Body of pancreas (tissue), 4 donors: ENCODE data around the gene FGR. TPM values are rescaled to one million over a fixed set of nuclear protein-coding genes. Genes with fewer than 3 reads are reported as not detected.

Experiments used
- ATAC-seq: fragments of 150-250 bp; one replicate; pipeline ENCODE4 v1.9.1; 2016
- DNase-seq, 4 donors: peaks; one replicate each; pipeline ENCODE4 v3.0.0-alpha.2; 2019
- H3K27ac ChIP-seq, 4 donors: fragments of 200-600 bp; sonication (generic); 1 replicate in 3 of 4; 2 replicates in 1 of 4; pipeline versions ENCODE4 v1.5.1 to v1.6.1; 2016 to 2019; ENCODE audit warnings: mild to moderate bottlenecking in 1 of 4, mixed read lengths in 1 of 4, moderate library complexity in 1 of 4
- H3K27me3 ChIP-seq, 2 donors: fragments of 200-600 bp; sonication (generic); one replicate each; pipeline ENCODE4 v1.6.0; 2016; ENCODE audit warnings: mild to moderate bottlenecking in 1 of 2
- H3K36me3 ChIP-seq, 2 donors: fragments of 200-600 bp; sonication (generic); replicated peaks in 1 of 2; 2 replicates each; pipeline ENCODE4 v1.5.1; 2016; ENCODE audit warnings: low read depth in 2 of 2; ENCODE audit not compliant: insufficient read depth in 1 of 2
- H3K4me1 ChIP-seq: fragments of 200-600 bp; sonication (generic); one replicate; pipeline ENCODE4 v1.6.0; 2016
- H3K4me3 ChIP-seq, 2 donors: fragments of 200-600 bp; sonication (generic); 1 replicate in 1 of 2; 2 replicates in 1 of 2; pipeline ENCODE4 v1.5.1; 2016 to 2019
- H3K9me3 ChIP-seq, 3 donors: fragments of 200-600 bp; sonication (generic); 1 replicate in 2 of 3; 2 replicates in 1 of 3; pipeline ENCODE4 v1.5.1; 2016
- POLR2A ChIP-seq, 3 donors: fragments of 450-650 bp; IDR thresholded peaks; one replicate each; pipeline ENCODE4 v1.6.1; 2016; ENCODE audit warnings: antibody characterized with exemption in 3 of 3, mild to moderate bottlenecking in 2 of 3
- WGBS, 2 donors: methylation state at CpG; one replicate each; pipeline ENCODE4 v1.1.5; 2017; 5-methylcytosine and 5-hydroxymethylcytosine counted together
- intact Hi-C: fragments of 100-400 bp; cut with DNase I; formaldehyde crosslinking; loops from one replicate; pipeline ENCODE4 v1.15.1; 2023
- total RNA-seq, 2 donors: library from RNA; depleted of rRNA; stranded (reverse); fragments of >200 nt; gene quantifications; one replicate each; pipeline ENCODE4 v1.1.0, GENCODE V29; 2016
- TF ChIP-seq, protein P1 (sequence below), 7 experiments: fragments of 450-650 bp in 4 of 7; fragments of 200-600 bp in 3 of 7; sonication (generic) in 3 of 7; IDR thresholded peaks; one replicate each; pipeline ENCODE4 v1.5.1; 2016 to 2019; ENCODE audit warnings: antibody characterized with exemption in 7 of 7

The FGR gene
- total RNA-seq, 2 donors from 2014 or later = 3.0 to 5.4 TPM

DNA sequence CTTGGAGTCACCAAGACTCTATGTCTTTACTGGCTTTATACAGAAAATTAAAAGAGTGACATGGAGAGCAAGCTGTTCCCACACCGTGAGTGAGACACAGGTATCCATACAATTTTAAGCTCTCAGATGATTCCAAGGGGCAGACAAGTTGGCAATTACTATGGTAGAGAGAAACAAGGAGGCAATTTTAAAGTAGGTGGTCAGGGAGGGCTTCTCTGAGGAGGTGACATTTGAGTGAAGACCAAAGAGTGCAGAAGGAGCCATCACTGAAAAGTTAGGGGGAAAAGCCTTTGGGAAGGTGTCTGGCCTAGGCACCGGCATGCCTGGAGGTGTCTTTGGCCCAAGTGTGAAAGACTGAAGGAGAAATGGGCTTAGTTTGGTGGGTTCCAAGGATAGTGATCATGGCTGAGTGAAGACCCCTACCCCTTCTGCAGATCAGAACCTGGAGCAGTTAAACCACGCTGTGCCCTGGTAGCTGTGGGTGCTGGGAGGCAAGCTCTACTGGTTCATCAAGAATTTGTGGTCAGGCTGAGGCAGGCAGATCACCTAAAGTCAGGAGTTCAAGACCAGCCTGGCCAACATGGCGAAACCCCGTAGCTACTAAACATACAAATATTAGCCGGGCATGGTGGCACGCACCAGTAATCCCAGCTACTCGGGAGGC lies 26.6 kb upstream of the FGR start:
- no peaks in the 10 kb centered on the region for H3K9me3 ChIP-seq
- WGBS, 2 donors = 82 to 93% methylated on average over 8 of the region's 8 CpGs
- no peaks in the 10 kb centered on the region for H3K36me3 ChIP-seq
- TF ChIP-seq, protein P1, sequence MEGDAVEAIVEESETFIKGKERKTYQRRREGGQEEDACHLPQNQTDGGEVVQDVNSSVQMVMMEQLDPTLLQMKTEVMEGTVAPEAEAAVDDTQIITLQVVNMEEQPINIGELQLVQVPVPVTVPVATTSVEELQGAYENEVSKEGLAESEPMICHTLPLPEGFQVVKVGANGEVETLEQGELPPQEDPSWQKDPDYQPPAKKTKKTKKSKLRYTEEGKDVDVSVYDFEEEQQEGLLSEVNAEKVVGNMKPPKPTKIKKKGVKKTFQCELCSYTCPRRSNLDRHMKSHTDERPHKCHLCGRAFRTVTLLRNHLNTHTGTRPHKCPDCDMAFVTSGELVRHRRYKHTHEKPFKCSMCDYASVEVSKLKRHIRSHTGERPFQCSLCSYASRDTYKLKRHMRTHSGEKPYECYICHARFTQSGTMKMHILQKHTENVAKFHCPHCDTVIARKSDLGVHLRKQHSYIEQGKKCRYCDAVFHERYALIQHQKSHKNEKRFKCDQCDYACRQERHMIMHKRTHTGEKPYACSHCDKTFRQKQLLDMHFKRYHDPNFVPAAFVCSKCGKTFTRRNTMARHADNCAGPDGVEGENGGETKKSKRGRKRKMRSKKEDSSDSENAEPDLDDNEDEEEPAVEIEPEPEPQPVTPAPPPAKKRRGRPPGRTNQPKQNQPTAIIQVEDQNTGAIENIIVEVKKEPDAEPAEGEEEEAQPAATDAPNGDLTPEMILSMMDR (IDR thresholded peaks at IDR 0.05) = no peak
- no peak for DNase-seq
- H3K4me3 ChIP-seq = no peak overlapping the region
- no peak overlapping the region for H3K27ac ChIP-seq
- intact Hi-C loops = no loop called here
- H3K27me3 ChIP-seq = no peaks in the 10 kb centered on the region
- no peak for ATAC-seq
- H3K4me1 ChIP-seq = peaks cover 5% of the 10 kb centered on the region

DNA sequence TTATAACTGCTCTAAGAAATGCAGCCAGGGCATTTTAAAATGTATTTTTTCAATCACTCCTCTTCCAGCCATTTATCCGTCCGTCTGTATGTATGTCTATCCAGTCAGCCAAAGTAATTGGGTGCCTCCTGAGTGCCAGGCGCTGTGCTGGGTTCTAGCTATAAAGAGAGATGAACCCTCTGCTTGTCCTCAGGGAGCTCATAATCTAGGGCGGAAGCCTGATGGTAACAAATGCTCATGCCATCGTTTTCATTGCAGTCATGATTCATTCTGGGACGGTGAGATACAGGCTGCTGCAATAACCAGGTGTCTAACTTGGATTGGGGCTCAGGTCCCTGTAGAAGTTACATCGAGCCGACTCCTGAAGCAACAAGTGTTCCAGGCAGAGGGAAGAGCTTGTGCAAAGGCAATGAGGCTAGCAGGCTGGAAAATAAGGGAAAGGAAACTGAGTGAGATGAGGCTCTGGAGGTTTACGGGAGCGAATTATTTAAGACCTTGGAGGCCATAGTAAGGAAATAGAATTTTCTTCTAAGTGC lies 25.4 kb upstream of the FGR start:
- DNase-seq (no peak), ATAC-seq (no peak)
- Histone ChIP-seq H3K27ac (peak overlapping the region; percentile 61 to 81 (median 64)), H3K36me3 (no peaks in the 10 kb centered on the region), H3K4me1 (peaks cover 8% of the 10 kb centered on the region), H3K4me3 (peak overlapping the region; percentile 5 to 26), H3K27me3 (no peaks in the 10 kb centered on the region), H3K9me3 (no peaks in the 10 kb centered on the region)
- WGBS, 2 donors = 47 to 50% methylated on average over 8 to 10 of the region's 10 CpGs
- intact Hi-C loops = no loop called here
- no peak for TF ChIP-seq POLR2A (IDR thresholded peaks at IDR 0.05)
- TF ChIP-seq, protein P1 (IDR thresholded peaks at IDR 0.05) = no peak

GRCh38 chr1:27659497-27660299 lies 24.7 kb upstream of the FGR start:
- no peaks in the 10 kb centered on the region for H3K27me3 ChIP-seq
- intact Hi-C loops = no loop called here
- peaks cover 10% of the 10 kb centered on the region for H3K4me1 ChIP-seq
- H3K4me3 ChIP-seq = peak overlapping the region; percentile 5 to 26
- DNase-seq (peak; percentile 89 to 93 (median 92)), ATAC-seq (peak; percentile 89)
- WGBS, 2 donors = 7 to 18% methylated on average over 14 to 62 of the region's 78 CpGs
- TF ChIP-seq, protein P1 (IDR thresholded peaks at IDR 0.05) = peak in 1 of 7 experiments; percentile 10
- peak in 2 of 3 donors; percentile 34 to 36 for TF ChIP-seq POLR2A (IDR thresholded peaks at IDR 0.05)
- no peaks in the 10 kb centered on the region for H3K36me3 ChIP-seq
- H3K27ac ChIP-seq = peak overlapping the region; percentile 61 to 81 (median 64)
- H3K9me3 ChIP-seq = no peaks in the 10 kb centered on the region

DNA sequence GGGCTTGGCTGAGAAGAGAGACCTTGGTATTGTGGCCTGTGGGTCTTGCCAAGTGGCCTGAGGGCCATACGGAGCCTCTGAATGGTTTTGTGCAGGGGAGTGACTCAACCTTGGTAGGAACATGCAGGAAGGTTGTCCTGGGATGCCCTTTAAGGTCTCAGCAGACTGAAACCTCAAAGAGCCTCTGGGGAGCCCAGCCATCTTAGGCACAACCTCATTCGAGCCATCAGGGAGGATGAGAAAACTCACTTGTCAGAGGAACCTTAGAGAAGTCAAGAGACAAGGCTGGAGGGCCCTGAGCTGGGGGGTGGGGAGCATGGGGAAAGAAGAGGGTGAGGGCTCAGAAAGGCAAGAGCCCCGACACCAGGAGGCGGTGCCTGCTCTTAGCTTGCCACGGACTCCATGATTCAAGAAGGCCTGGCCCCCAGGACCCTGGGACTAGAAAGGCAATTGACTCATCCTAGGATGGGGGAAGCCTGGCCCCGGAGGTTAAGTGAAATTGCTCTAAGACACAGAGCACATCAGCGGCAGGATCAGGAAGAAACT lies 24.0 kb upstream of the FGR start:
- peak overlapping the region in 3 of 4 donors; percentile 61 to 81 (median 65) for H3K27ac ChIP-seq
- ATAC-seq (no peak), DNase-seq (peak in 2 of 4 donors; percentile 12 to 30)
- no peaks in the 10 kb centered on the region for H3K36me3 ChIP-seq
- TF ChIP-seq, protein P1 (IDR thresholded peaks at IDR 0.05) = no peak
- no peak for TF ChIP-seq POLR2A (IDR thresholded peaks at IDR 0.05)
- WGBS, 2 donors = 49 to 74% methylated on average over 7 of the region's 7 CpGs
- intact Hi-C loops = no loop called here
- H3K4me3 ChIP-seq = no peak overlapping the region
- no peaks in the 10 kb centered on the region for H3K9me3 ChIP-seq
- H3K27me3 ChIP-seq = no peaks in the 10 kb centered on the region
- peaks cover 10% of the 10 kb centered on the region for H3K4me1 ChIP-seq
